ENCODE data around the gene PABPC1L.
A peak's percentile ranks its signal among the peaks of the same experiment; 100 is the strongest.

Gene PABPC1L

GRCh38 chr20:44884907-44885391 lies 24.9 kb upstream of the PABPC1L start:
- H3K4me3 ChIP-seq (ENCODE audit: insufficient read depth, low read depth, low read length): peak overlapping the region; percentile 96
- peaks cover 14% of the 10 kb centered on the region for H3K4me1 ChIP-seq (ENCODE audit: control insufficient read depth, insufficient read depth, low read length)
- no peak overlapping the region for H3K27ac ChIP-seq (ENCODE audit: insufficient read depth, low read depth, low read length, poor library complexity, severe bottlenecking)
- 22 to 25% methylated on average over 14 of the region's 14 CpGs for WGBS, 2 experiments
- no peaks in the 10 kb centered on the region for H3K9me3 ChIP-seq (ENCODE audit: control insufficient read depth, low read length)
- no peaks in the 10 kb centered on the region for H3K27me3 ChIP-seq (ENCODE audit: control insufficient read depth, insufficient read depth, low read length, poor library complexity, severe bottlenecking)
- H3K36me3 ChIP-seq (ENCODE audit: control insufficient read depth, insufficient read depth, low read length): peaks cover 4% of the 10 kb centered on the region

DNA sequence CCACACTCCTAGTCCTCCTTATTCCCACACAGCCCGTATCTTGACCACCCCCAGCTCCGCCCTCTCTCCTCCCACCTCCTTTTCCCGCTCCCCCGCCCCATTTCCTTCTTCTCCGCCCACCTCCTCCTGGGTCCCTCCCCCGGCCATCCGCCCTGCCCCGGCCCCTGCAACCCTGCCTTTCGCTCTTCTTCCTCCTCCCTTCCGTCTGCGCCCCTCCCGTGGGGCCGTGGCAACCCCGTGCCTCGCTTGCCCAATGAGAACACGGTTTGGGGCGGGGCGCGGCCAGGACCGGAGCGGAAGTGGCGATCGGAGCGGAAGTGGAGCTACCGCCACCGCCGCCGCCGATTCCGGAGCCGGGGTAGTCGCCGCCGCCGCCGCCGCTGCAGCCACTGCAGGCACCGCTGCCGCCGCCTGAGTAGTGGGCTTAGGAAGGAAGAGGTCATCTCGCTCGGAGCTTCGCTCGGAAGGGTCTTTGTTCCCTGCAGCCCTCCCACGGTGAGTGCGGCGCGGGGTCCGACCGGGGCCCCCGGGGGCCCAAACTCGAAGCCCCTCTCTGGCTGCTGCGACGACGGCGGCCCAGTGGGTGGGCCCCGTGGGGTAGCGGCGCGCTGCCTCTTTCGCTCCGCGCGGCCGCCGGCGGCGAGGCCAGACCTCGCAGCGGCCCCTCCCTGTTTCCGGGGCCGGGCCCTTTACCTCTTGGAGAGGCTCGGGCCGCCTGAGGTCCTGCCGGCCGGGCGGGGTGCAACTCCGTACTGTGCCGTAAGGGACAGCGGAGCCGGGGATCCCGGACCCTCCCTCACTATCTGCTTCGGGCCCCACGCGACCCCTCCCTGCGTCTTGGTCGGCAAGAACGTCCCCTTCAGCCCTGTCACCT lies 24.2 kb upstream of the PABPC1L start, which contains the start of gene YWHAB:
Gene YWHAB, plus strand, starts transcription at position 314 of the 874 bp plus-strand sequence. CDS start 15,829 bp downstream, outside the sequence.
- Histone ChIP-seq H3K27ac (ENCODE audit: insufficient read depth, low read depth, low read length, poor library complexity, severe bottlenecking) (peak within 1 kb of the TSS; percentile 86), H3K4me3 (ENCODE audit: insufficient read depth, low read depth, low read length) (peak within 1 kb of the TSS; percentile 96), H3K9me3 (ENCODE audit: control insufficient read depth, low read length) (no peaks in the 10 kb centered on the region), H3K27me3 (ENCODE audit: control insufficient read depth, insufficient read depth, low read length, poor library complexity, severe bottlenecking) (no peaks in the 10 kb centered on the region), H3K4me1 (ENCODE audit: control insufficient read depth, insufficient read depth, low read length) (peaks cover 14% of the 10 kb centered on the region), H3K36me3 (ENCODE audit: control insufficient read depth, insufficient read depth, low read length) (peaks cover 4% of the 10 kb centered on the region)
- 0% methylated on average over 88 of the region's 88 CpGs for WGBS, 2 experiments

DNA sequence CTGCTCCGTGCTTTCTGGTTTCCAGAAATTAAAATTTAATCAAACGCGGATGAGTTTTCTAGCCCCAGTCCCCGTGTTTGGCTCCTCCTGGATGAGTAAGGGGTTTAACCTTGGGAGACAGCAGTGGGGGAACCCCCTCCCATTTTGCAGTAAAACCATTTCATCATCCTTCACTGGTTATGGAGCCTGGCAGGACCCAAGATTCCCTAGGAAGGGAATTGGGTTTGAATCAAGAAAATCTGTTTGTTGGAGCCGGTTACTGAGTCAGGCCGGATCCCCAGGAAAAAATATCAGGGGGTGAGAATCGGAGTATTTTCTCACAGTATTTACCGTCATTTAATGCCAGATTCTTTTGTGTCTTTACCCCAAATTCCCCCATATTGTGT lies 23.6 kb upstream of the PABPC1L start:
- H3K4me3 ChIP-seq (ENCODE audit: insufficient read depth, low read depth, low read length): peak overlapping the region; percentile 96
- H3K36me3 ChIP-seq (ENCODE audit: control insufficient read depth, insufficient read depth, low read length): peaks cover 4% of the 10 kb centered on the region
- peaks cover 14% of the 10 kb centered on the region for H3K4me1 ChIP-seq (ENCODE audit: control insufficient read depth, insufficient read depth, low read length)
- 0 to 1% methylated on average over 8 of the region's 8 CpGs for WGBS, 2 experiments
- no peaks in the 10 kb centered on the region for H3K27me3 ChIP-seq (ENCODE audit: control insufficient read depth, insufficient read depth, low read length, poor library complexity, severe bottlenecking)
- H3K9me3 ChIP-seq (ENCODE audit: control insufficient read depth, low read length): no peaks in the 10 kb centered on the region
- no peak overlapping the region for H3K27ac ChIP-seq (ENCODE audit: insufficient read depth, low read depth, low read length, poor library complexity, severe bottlenecking)

DNA sequence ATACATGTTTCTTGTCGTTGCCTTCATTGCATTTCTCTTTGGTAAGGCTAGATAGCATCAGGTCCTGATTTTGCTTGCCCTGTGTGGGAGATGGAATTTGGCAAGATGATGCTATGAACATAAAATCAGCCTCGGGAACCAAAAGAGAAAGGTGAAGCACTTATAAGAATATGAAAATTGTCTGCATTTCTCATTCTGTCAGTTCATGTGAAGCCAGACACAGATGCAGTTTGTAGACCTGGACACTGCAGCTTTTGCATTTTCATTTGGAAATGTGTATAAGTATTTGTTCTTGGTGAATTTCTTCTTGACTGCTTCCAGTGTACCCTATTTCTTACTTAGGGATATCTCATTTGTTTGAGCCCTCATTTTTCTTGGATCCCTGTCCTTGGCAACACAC lies 23.0 kb upstream of the PABPC1L start:
- Histone ChIP-seq H3K27ac (ENCODE audit: insufficient read depth, low read depth, low read length, poor library complexity, severe bottlenecking) (no peak overlapping the region), H3K4me1 (ENCODE audit: control insufficient read depth, insufficient read depth, low read length) (peaks cover 14% of the 10 kb centered on the region)
- 11 to 24% methylated on average over 2 of the region's 2 CpGs for WGBS, 2 experiments

DNA sequence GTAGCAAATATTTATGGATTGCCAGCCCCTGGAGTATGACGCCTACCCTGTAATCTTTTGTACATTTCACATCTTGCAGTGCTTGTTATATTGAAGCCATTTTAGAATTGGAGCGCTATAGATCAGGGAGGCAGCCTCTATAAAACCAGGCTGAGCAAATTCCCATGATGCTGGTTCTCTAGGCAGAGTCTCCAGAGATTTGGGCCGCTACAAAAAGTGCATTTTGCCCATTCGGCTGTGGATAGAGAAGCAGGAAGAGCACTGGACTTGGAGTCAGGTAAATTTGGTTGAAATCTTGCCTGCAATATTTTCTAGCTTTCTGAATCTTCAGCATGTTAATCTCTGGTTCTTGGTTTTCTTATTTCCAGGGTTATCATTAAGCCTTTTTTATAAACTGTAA lies 22.4 kb upstream of the PABPC1L start:
- WGBS, 2 experiments: 85 to 89% methylated on average over 4 of the region's 4 CpGs
- Histone ChIP-seq H3K27me3 (ENCODE audit: control insufficient read depth, insufficient read depth, low read length, poor library complexity, severe bottlenecking) (no peaks in the 10 kb centered on the region), H3K4me3 (ENCODE audit: insufficient read depth, low read depth, low read length) (peak overlapping the region; percentile 96), H3K9me3 (ENCODE audit: control insufficient read depth, low read length) (no peaks in the 10 kb centered on the region), H3K4me1 (ENCODE audit: control insufficient read depth, insufficient read depth, low read length) (peaks cover 14% of the 10 kb centered on the region), H3K36me3 (ENCODE audit: control insufficient read depth, insufficient read depth, low read length) (peaks cover 4% of the 10 kb centered on the region), H3K27ac (ENCODE audit: insufficient read depth, low read depth, low read length, poor library complexity, severe bottlenecking) (no peak overlapping the region)

More for the DNA sequence above, 23.0 kb upstream of the PABPC1L start:
- Histone ChIP-seq H3K27me3 (ENCODE audit: control insufficient read depth, insufficient read depth, low read length, poor library complexity, severe bottlenecking) (no peaks in the 10 kb centered on the region), H3K9me3 (ENCODE audit: control insufficient read depth, low read length) (no peaks in the 10 kb centered on the region), H3K36me3 (ENCODE audit: control insufficient read depth, insufficient read depth, low read length) (peaks cover 4% of the 10 kb centered on the region), H3K4me3 (ENCODE audit: insufficient read depth, low read depth, low read length) (peak overlapping the region; percentile 96)

GRCh38 chr20:44888226-44889103 lies 21.4 kb upstream of the PABPC1L start:
- Histone ChIP-seq H3K27me3 (ENCODE audit: control insufficient read depth, insufficient read depth, low read length, poor library complexity, severe bottlenecking) (no peaks in the 10 kb centered on the region), H3K4me1 (ENCODE audit: control insufficient read depth, insufficient read depth, low read length) (peaks cover 14% of the 10 kb centered on the region), H3K36me3 (ENCODE audit: control insufficient read depth, insufficient read depth, low read length) (peaks cover 4% of the 10 kb centered on the region), H3K9me3 (ENCODE audit: control insufficient read depth, low read length) (no peaks in the 10 kb centered on the region), H3K4me3 (ENCODE audit: insufficient read depth, low read depth, low read length) (no peak overlapping the region), H3K27ac (ENCODE audit: insufficient read depth, low read depth, low read length, poor library complexity, severe bottlenecking) (no peak overlapping the region)
- WGBS, 2 experiments: 92 to 94% methylated on average over 6 of the region's 6 CpGs

DNA sequence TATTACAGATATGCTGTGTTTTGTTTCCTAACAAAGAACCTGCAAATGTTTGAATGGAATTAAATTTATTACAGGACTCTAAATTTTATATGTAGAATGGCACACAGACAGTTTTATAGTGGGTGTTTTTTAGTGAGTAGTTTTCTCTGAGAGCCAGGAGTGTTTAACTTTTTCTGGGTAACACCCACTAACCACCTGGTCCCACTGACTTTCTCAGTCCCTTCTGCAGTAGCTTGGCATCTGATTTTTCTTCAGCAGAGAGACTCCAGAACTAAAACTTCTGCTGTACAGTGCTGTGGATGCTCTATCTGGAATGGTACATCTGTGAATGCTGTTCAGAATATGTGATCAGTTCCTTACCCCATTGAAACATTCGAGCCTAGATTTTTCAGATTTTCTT lies 18.0 kb upstream of the PABPC1L start:
- no peak overlapping the region for H3K4me3 ChIP-seq (ENCODE audit: insufficient read depth, low read depth, low read length)

GRCh38 chr20:44894959-44895358 lies 14.9 kb upstream of the PABPC1L start:
- H3K4me3 ChIP-seq (ENCODE audit: insufficient read depth, low read depth, low read length): no peak overlapping the region
- no peaks in the 10 kb centered on the region for H3K9me3 ChIP-seq (ENCODE audit: control insufficient read depth, low read length)
- H3K4me1 ChIP-seq (ENCODE audit: control insufficient read depth, insufficient read depth, low read length): no peaks in the 10 kb centered on the region
- H3K27me3 ChIP-seq (ENCODE audit: control insufficient read depth, insufficient read depth, low read length, poor library complexity, severe bottlenecking): no peaks in the 10 kb centered on the region
- 83 to 87% methylated on average over 2 of the region's 2 CpGs for WGBS, 2 experiments
- H3K27ac ChIP-seq (ENCODE audit: insufficient read depth, low read depth, low read length, poor library complexity, severe bottlenecking): no peak overlapping the region
- H3K36me3 ChIP-seq (ENCODE audit: control insufficient read depth, insufficient read depth, low read length): peaks cover 4% of the 10 kb centered on the region

More for the DNA sequence above, 18.0 kb upstream of the PABPC1L start:
- Histone ChIP-seq H3K27ac (ENCODE audit: insufficient read depth, low read depth, low read length, poor library complexity, severe bottlenecking) (no peak overlapping the region), H3K4me1 (ENCODE audit: control insufficient read depth, insufficient read depth, low read length) (peaks cover 13% of the 10 kb centered on the region), H3K9me3 (ENCODE audit: control insufficient read depth, low read length) (no peaks in the 10 kb centered on the region), H3K27me3 (ENCODE audit: control insufficient read depth, insufficient read depth, low read length, poor library complexity, severe bottlenecking) (no peaks in the 10 kb centered on the region), H3K36me3 (ENCODE audit: control insufficient read depth, insufficient read depth, low read length) (peaks cover 4% of the 10 kb centered on the region)
- 92 to 94% methylated on average over 1 of the region's 1 CpG for WGBS, 2 experiments

DNA sequence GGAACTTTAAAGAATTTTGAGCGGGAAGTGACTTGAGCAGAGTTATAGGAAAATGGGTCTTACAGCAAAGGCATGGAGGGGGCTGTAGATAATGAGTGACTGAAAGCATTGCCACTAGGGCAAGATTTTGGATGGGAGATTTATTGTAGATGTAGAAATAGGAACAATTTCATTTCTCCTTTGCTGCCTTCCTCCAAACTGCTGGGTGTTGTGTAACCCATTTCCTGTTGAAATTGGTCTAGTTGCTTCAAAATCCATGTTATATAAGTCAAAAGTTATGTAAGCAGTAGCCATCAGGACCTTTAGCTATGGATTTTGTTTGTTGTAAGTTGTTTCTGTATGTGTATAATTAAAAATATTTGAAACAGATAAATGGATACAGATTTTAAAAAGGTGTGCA lies 13.3 kb upstream of the PABPC1L start:
- Histone ChIP-seq H3K4me1 (ENCODE audit: control insufficient read depth, insufficient read depth, low read length) (no peaks in the 10 kb centered on the region), H3K9me3 (ENCODE audit: control insufficient read depth, low read length) (no peaks in the 10 kb centered on the region), H3K27ac (ENCODE audit: insufficient read depth, low read depth, low read length, poor library complexity, severe bottlenecking) (no peak overlapping the region), H3K27me3 (ENCODE audit: control insufficient read depth, insufficient read depth, low read length, poor library complexity, severe bottlenecking) (no peaks in the 10 kb centered on the region), H3K36me3 (ENCODE audit: control insufficient read depth, insufficient read depth, low read length) (peaks cover 6% of the 10 kb centered on the region), H3K4me3 (ENCODE audit: insufficient read depth, low read depth, low read length) (no peak overlapping the region)
- 97 to 100% methylated on average over 1 of the region's 1 CpG for WGBS, 2 experiments

- H3K4me3 ChIP-seq (ENCODE audit: insufficient read depth, low read depth, low read length): no peak overlapping the region
- H3K27me3 ChIP-seq (ENCODE audit: control insufficient read depth, insufficient read depth, low read length, poor library complexity, severe bottlenecking): no peaks in the 10 kb centered on the region
- no peaks in the 10 kb centered on the region for H3K4me1 ChIP-seq (ENCODE audit: control insufficient read depth, insufficient read depth, low read length)
- H3K27ac ChIP-seq (ENCODE audit: insufficient read depth, low read depth, low read length, poor library complexity, severe bottlenecking): no peak overlapping the region
- WGBS, 2 experiments: 100% methylated on average over 1 of the region's 1 CpG
- peaks cover 10% of the 10 kb centered on the region for H3K36me3 ChIP-seq (ENCODE audit: control insufficient read depth, insufficient read depth, low read length)
- H3K9me3 ChIP-seq (ENCODE audit: control insufficient read depth, low read length): no peaks in the 10 kb centered on the region
These were observed 12.7 kb upstream of the PABPC1L start for GRCh38 chr20:44897133-44897532.

All from ectodermal cell (in vitro differentiated cells).